Stimulated activated CD8-positive, alpha-beta memory T cell treated with anti-CD3 and anti-CD28 coated beads, Interleukin-12 subunit alpha, Interleukin-12 subunit beta, amount 100 ng/mL, for 24 hours (primary cell): ENCODE results near the gene EPHB1.

Experiments used
- DNase-seq: peaks from one replicate; pipeline ENCODE4 v3.0.0-alpha.2; 2020; ENCODE audit errors: extremely low read depth

The EPHB1 gene

DNA sequence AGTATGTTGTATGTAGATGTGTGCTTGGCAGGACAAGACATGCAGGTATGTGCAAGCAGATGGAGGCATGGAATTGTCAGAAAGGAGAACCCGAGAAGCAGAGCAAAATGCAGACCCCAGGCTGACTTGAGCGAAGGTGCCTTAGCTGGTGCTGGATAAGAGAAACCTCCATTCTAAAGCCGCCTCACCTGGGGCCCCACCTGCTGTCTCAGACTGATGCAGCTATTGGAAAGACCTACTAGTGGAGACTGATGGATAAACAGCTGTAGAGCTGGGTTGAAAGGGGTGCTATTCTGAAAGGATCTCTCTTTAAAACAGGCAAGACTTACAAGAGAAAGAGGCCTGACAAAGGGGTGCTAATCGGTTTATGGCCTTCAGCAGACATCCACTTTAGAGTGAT, 86.2 kb downstream of the EPHB1 start:
- DNase-seq, result no peak

DNA sequence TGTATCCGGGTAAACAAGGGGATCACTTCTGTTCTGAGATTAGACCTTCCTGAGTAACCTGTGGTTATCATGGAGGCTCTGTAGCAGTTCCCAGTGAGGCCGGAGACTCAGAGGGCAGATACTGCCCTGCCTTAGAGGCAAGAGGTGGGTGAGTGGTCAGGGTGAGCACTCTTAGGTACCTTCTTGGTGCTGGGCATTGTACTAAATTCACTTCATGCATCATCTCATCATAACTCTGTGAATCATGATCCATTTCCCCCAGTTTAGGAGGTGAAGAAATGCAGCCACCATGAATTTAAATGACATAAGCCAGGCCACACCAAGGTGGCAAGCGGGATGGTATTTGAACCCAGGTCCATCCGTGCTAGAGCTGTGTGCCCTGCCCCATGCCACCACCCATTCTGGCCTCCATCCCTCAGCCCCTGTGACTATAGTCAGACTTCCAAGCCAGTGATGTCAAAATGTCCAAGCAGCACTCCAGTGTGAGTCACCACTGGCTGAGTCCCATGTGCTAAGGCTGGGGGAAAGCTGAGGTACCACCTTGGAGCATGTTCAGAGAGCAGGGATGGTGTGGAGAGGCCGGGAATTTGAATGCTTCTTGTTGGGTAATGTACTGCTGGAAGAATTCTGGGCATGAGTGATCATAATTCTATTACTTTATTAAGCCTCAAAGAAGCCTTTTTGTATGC, 88.8 kb downstream of the EPHB1 start:
- DNase-seq, result no peak

DNA sequence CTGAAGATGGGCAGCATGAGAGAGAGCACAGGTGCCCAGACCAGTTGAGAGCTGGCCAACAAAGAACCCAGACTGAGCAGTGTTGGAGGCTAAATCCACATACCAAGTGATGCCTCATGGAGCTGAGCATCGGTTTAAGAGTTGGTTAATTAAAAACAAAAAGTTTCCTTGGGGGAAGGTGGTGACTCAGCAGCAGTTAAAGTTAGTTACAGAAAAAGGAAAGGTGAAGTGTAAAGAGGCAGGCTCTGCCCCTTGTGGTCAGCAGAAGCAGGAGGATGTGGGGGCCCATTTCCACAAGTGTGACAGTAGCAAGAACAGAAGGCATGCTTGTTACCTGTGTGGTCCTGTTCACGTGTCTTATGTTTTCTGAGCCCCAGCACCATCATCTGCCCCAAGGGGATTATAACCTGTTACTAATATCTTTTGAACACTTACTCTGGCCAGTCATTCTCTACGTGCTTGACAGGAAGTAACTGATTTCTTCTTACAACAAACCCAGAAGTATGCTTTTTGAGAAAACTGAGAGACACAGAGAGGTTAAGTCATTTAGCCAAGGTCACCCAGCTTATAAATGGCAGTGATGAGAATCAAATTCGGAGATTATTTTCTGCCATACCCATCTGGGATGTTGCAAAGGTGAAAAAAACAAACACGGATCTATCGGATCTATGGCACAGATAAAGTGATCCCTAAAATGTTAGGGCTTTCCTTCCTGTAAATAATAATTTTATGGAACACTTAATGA, 91.0 kb downstream of the EPHB1 start:
- DNase-seq, result no peak

DNA sequence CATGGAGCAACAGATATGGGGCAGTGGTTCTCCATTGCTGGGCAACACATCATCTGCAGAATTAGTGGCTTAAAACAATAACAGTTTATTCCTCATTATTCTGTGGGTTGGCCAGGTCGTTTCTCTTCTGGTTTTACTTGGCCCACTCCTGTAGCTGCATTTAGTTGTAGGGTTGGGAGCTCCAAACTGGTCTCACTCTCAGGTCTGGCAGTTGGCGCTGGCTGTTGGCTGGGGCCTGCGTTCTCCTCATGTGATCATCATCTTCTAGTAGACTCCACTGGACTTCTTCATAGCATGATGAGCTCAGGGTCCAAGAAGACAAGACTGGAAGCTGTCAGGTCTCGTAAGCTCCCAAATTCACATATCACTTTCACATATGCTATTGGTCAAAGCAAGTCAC, 91.9 kb downstream of the EPHB1 start:
- DNase-seq, result no peak

DNA sequence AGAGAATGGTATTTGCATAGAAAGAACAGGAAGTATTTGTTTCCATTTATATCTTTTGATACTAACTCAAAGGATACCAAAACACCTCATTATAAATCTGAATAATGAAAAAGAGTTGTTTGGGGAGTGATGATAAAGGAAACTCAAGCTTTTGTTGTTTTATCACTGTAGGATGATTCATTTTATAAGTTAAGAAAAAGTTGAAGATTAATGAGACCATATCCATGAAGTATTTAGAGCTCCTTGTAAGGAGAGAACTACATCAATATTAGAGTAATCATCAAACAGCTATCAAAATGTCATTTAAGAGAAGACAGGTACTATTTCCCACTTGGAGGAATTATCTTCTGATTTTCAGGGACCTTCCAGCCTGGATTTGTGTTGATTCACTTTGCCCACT, 92.5 kb downstream of the EPHB1 start:
- DNase-seq, result no peak

DNA sequence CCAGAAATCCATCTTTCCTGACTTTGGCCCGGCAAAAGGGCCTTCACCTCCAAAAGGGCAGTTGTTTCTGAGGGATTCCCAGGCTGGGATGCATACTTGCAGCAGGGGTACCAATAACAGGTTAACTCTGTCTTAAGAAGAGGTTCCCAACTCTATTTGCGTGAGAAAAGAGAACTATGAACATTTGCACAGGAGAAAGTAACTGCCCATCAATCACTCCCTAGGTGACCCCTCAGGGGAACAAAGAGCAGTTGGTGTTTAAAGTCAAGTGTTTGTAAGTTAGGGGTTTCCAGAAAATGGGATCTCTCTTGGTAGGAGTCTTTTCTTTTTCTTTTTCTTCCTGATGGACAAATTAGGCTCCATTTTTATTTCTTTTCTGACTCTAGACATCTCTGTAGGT, 97.3 kb downstream of the EPHB1 start:
- DNase-seq, result no peak

DNA sequence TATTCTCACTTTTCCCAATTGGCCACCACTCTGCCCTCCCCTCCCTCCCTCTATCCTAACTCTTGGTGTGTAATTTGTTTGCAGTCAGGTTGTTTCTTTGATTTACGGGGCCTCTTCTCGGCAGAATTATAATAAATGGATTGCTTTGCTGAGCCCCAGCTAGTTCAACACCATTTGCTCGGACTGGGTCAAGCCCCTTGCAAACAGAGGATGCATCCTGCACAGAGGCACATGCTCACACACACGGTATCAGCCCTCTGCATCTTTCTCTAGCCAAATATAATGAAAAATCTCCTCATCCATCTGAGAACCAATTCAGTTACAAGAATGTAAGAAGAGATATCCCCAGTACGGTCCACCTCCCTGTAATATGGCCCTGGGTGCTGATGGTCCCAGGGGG, 97.7 kb downstream of the EPHB1 start:
- no peak for DNase-seq

DNA sequence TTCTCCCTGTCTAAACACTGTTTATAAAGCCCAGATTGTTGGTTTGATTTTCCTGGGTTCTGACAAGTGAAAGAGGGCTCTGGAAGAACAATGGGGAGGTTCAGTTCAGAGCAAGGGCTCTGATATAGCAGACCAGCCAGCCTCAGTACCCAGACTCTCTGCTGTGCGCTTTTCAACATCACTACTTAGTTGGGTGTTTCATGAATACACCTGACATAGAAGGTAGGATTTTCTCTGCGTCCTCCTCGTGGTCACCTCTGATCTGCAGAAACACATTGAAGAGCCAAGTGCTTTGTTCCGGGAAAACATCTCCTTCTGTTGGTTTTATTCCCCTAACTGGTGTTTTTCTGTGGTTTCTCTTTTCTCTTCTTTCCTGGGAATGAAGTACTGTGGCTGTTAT, 99.5 kb downstream of the EPHB1 start:
- DNase-seq, result no peak

DNA sequence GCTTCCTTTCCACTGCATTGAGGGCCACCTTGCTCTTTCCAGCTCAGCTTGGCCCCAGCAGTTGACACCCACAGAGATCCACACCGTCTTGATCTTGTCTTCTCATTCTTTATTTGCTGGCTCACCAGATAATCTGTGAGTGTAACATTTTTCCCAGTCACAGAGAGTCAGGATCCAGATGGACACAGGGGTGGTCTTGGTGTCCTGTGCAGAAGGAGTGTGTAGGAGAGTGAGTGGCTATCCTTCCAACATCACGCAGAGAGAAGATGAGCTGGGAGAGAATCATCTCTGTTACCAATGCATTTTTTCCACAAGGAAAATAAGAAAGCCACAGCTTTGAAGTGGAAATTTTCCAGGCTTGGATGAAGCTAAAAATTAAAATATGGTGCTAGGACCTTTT, 100.1 kb downstream of the EPHB1 start:
- no peak for DNase-seq

DNA sequence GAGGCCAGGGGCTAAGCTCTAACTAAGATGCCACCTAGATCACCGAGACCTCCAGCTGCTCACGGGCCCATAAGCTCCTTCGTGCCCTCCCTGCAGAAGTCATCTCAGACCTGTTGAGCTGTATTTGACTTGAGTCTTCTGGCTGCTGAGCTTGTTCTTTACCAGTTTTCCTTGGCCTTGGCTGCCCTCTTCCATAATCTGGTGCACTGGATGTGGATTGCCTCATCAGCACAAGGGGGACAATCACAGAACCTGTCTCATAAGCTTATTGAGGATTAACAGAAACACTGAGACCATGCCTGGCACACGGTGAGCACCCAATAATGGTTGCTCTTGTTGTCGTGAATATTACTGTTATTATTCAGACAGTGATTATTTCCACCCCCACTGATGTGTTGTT, 101.1 kb downstream of the EPHB1 start:
- no peak for DNase-seq

DNA sequence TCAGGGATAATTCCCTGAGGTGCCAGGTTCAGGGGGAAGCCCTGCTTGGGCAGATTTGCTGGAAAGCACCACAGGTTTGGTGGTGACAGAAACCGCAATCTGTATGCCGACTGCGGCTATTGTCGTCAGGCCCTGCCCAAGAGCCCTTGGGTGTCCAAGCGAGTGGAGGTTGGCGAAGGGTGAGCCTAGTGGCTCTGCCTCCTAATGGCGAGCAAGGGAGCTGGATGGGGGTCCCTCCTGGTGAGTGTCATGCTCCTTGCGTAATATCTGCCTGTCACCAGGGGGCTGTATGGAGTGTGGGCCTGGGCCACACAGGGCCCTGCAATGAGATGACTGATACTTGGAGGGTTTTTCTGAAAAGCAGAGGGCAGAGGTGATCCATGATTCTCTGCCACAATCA, 101.6 kb downstream of the EPHB1 start:
- no peak for DNase-seq

DNA sequence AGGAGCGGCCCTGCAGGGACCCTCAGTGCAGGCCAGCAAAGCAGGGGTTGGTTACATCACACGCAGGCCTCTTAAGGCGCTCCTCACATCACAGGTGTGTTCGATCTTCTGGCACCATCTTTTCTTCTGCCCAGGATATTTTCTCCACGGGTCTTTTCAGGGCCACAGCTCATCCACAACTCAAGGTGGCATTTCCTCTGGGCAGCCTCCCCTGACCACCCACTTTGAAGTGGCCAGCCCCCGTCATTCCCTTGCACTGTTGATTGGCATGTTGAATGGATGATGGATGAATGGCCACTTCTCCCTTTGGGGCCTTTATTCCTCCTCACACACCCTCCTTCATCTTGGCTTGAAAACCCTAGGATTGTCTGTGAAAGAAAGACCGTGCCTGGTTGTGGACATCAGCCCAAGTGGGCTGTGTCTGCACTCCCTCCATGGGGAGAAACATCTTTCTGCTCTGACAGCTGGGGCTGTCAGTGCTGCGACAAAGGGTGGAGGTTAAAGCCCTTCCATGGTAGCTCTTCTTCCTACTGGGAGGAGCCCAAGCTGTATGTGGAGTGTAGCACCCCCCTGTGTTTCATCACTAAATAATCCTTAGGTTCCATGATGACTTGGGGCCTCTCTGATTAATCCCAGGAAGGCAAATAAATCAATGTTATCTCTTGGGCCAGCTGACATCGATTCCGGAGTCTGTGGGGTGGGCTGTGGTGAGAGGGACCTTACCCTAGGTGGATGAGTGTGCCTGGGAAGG, 102.5 kb downstream of the EPHB1 start:
- DNase-seq, result no peak

DNA sequence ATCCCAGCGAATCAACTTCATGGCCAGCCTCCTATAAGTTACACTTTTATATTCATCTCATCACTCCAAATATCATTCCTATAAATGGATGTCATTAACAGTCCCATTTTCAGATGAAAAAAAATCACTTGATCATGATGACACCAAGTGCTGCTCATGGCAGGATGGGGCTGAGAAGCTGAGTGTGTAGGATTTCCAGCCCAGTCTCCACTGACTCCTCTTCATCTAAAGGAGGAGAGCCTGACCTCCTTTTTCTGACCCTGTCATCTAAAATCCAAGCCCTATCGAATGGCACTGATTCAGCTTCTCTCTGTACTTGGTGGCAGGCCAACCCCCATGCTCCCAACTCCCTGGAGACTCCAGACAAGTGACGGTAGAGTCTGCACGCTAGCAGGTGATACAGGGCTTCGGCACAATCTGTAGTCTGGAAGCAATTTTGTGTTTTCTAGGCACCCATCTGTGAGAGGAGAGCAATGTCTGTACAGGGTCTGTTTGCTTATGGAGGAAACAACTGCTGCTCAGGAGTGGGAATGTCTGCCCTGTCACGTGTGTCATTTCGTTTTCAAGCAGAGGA, 103.2 kb downstream of the EPHB1 start:
- no peak for DNase-seq

DNA sequence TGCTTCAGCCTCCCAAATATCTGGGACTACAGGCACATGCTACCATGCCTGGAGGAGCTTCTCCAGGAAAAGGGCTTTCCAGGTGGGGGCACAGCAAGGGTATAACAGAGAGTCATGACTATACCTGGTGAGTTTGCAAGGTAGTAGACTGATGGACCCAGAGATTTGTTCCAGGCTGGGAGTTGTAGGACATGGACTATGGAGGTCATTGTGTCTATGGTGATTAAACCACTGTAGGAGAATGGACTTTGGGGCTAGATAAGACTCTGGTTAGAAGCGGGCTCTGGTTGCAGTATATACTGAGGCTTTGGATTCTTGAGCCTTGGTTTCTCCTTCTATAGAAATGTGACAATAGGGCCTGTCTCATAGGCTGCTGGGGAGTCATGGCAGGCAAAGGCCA, 104.7 kb downstream of the EPHB1 start:
- no peak for DNase-seq

DNA sequence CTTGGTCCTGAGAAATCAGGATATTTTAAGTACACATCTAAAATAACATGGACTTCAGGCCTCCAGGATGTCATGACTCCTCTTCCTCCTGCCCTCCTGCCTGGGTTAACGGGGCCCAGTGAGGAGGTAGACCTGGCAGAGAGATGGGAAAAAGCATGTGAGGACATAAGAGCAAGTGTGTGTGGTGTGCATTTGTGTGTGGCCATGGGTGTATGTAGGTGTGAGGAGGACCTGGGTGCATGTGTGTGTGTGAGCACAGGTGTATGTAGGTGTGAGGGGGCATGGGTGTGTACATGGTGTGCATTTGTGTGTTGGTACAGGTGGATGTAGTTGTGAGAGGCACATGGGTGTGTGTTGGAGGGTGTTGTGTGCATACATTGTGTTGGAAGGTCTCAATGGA, 105.4 kb downstream of the EPHB1 start:
- DNase-seq, result no peak

DNA sequence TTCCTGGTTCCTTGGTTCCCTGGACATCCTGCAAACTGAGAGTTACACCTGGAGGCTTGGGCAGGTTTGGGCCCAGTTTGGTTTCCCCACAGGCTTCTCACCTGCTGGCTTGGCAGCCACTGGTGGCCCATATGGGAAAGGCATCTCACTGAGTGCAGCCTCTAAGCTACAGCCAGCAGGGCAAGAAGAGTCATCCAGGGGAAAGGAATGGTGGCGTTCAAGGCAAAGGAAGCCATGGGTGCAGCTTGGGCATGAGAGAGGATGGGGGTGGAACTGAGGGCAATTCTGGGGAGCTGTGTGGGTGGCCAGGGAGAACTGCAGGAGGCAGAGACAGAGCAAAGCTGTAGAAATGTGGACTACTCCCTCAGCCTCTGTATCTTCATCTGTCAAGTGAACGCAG, 106.4 kb downstream of the EPHB1 start:
- no peak for DNase-seq

DNA sequence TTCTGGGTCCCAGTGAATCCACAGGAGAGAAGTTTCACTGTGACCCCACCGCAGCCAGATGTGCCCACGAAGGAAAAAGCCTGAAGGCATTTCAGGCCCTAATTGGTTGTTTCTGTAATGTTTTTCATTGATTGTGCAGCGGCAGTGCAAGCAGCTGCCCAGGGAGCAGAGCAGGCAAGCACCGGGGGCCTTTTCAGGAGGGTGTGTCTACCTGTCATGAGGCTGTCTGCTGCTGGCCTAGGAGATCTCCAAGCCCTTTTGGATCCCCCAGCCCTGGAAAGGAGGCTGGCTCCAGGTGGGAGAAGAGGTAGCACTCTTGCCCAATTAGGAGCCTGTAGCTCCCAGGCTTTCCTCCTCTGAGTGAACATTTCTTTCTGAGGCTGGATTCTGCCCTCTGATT, 108.8 kb downstream of the EPHB1 start:
- DNase-seq, result no peak

DNA sequence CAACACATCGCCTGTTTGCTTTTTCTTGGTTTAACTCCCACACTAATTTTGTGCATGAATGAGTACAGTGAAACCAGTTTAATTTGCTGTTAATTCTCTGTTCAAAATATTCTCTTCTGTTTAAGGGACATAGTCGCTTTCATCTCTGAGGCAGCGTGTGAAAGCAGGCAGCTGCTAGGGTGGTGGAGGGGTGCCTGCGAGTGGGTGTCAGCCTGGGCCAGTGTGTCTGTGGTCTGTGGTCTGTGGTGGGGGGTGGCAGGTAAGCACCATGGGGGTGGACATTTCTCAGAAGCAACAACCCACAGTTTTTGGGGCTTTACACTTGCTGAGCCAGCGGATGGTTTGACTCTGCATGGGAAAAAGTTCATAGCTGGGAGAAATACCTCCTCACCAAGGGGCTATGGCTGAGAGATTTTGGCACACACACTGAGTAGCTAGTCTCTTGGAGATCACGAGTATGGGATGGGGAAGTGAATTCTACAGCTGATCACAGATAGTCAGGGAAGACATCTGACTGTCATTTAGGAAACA, 109.2 kb downstream of the EPHB1 start:
- DNase-seq, result no peak

DNA sequence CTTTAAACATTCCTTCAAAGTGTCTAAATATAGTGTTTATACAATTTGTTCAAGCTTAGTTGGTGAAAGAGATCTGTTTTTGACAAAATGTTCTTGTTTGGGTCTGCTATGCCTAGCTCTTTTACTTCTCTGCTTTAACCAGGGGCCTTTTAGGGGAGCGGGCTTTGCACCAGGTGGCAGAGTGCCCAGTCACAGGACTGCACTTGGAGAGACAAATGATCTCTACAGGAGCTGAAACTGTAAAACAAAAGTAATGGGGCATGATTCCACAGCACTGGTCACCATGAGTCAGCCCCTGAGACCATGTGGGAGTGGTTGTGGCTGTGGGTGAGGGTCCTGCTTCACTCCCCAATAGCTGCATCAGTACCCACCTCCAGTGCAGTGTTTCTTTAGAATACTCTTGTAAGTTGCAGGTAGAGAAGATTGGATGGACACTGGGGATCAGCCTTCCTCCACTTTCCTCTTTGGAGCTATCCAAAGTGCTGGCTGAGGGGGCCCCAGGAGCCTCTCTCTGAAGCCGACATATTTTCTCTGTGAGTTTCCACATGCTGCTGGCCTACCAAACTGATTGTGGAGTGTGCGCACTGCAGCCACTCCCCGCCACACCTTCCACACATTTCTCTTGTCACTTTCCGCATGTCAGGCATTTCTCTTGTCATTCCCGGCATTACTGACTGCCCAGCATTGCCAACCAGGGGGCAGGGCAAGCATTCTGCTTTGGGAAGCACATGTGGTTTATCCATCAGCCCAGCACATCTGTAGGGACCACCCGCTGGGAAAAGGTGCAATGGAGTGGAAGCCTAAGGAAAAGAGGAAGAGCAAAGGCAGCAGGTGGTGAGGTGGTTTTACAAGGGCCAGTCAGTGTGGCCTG, 110.0 kb downstream of the EPHB1 start:
- no peak for DNase-seq

DNA sequence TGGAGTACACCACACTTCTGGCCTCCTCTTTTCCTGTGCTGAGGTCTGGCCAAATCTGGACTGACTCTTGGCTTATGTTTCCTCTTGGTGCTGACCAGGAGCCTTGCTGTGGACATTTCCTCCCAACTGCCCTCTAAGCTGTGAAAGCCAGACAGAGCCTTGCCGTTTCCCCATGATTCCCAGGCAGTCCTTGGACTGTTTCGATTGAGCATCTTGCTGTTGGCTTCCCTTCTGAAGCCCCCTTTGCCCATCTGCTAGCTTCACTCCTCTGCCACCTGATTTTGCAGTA, 110.5 kb downstream of the EPHB1 start:
- no peak for DNase-seq

DNA sequence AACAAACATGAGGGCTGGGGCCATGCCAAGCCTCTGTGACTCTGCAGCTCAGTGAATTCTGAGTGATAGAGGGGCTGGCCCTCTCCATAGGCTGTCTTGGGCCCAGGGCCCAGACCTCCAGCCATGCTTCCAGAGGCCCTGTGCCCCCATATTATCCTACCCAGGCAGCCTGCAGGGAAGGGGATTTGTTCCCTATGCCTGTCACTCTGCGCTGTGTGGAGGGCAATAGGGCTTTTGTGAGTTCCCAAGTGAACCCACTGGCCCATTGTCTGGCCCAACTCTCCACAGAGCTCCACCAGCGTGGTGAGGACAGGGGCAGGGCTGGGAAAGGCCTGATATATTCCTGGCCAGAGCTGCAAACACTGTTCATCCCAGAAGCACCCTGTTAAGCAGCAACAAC, 113.2 kb downstream of the EPHB1 start:
- DNase-seq, result no peak

DNA sequence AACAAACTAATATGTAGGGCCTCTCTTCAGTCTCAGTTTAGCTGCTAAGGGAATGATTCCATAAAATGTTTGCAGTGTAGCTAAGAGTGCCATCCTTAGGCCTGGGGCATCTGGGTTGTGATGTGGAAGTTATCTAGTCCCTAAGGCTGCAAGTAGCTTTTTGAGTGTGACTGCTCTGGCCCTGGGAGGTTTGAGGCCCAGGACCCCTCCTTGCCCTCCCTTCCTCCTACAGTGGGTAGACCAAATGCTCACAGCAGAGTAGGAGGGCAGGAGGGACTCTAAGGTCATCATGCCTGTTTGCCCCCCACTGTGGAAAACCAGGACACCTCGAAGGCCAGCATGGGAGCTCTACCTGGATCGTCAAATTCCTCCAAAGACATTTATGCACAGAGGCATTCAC, 115.0 kb downstream of the EPHB1 start:
- DNase-seq, result no peak
